Neural cell (in vitro differentiated cells): ENCODE measurements around the gene TFR2.

Experiments
- CTCF ChIP-seq: fragments of 450-650 bp; IDR thresholded peaks from 2 replicates; pipeline ENCODE4 v1.5.1; 2014; ENCODE audit warnings: antibody characterized with exemption, mild to moderate bottlenecking, moderate library complexity; ENCODE audit not compliant: poor library complexity, severe bottlenecking
- EZH2 ChIP-seq: fragments of 200-600, 300-800 bp; shearing (Covaris generic), sonication (generic); IDR thresholded peaks from 2 replicates; pipeline ENCODE4 v1.6.1; 2014; ENCODE audit warnings: antibody characterized with exemption, low read length, borderline replicate concordance, mild to moderate bottlenecking; ENCODE audit not compliant: insufficient read depth, poor library complexity, severe bottlenecking
- MXI1 ChIP-seq: fragments of 450-650 bp; conservative IDR thresholded peaks from 2 replicates; pipeline ENCODE4 v1.6.1; 2014; ENCODE audit warnings: antibody characterized with exemption, mild to moderate bottlenecking; ENCODE audit not compliant: poor library complexity, severe bottlenecking
- POLR2AphosphoS5 ChIP-seq: IDR thresholded peaks from 2 replicates; pipeline ENCODE4 v1.6.1; 2012
- REST ChIP-seq: IDR thresholded peaks from 2 replicates; pipeline ENCODE4 v1.6.1; 2012; ENCODE audit warnings: borderline replicate concordance
- SMC3 ChIP-seq: fragments of 450-650 bp; conservative IDR thresholded peaks from 2 replicates; pipeline ENCODE4 v1.6.1; 2014; ENCODE audit warnings: antibody characterized with exemption, mild to moderate bottlenecking, moderate library complexity; ENCODE audit not compliant: poor library complexity

GRCh38 chr7:100627238-100627549 lies 14.2 kb downstream of the TFR2 start:
- TF ChIP-seq REST (no peak), CTCF (no peak), POLR2AphosphoS5 (no peak), SMC3 (no peak), MXI1 (no peak), EZH2 (no peak)
